Panc1 (cell line): ENCODE data around the gene PTPRA. TPM values are rescaled to one million over a fixed set of nuclear protein-coding genes. Genes with fewer than 3 reads are reported as not detected.
"Not testable (repeated sequence)": the region's sequence is repeated elsewhere in the genome, so short reads cannot be mapped to it uniquely, and the experiment has no call there.

Experiments used
- ATAC-seq: fragments of 200-7000 bp; cut with Tn5 transposase; 2 replicates; pipeline ENCODE4 v1.9.1; 2020; ENCODE audit warnings: mild to moderate bottlenecking, moderate library complexity
- BruUV-seq: library from RNA; stranded (reverse); fragments of 400-500 nt; replicated peaks from 2 replicates; lab custom pipeline; 2021; lab: Mats Ljungman, UMichigan
- CTCF ChIA-PET: fragments of 300-600 bp; sonication (Branson Sonifier 250); formaldehyde crosslinking; loops from one replicate; lab custom pipeline; 2022; ENCODE audit warnings: antibody characterized with exemption; lab: Charles Lee
- POLR2A ChIA-PET: fragments of 300-600 bp; sonication (Branson Sonifier 250); formaldehyde crosslinking; loops from one replicate; lab custom pipeline; 2022; ENCODE audit warnings: antibody characterized with exemption; lab: Charles Lee
- DNase-seq: peaks from one replicate; pipeline ENCODE4 v3.0.0-alpha.2; 2010; ENCODE audit warnings: low read depth, low spot score
- H3K27ac ChIP-seq: 2 replicates; pipeline ENCODE4 v1.5.1; 2011; ENCODE audit warnings: mild to moderate bottlenecking, low read length, inconsistent platforms
- H3K27me3 ChIP-seq: fragments of 200-500 bp; sonication (Bioruptor generic); 2 replicates; pipeline ENCODE4 v1.6.0; 2014; ENCODE audit warnings: low read length, inconsistent platforms; ENCODE audit not compliant: control insufficient read depth, insufficient read depth
- H3K36me3 ChIP-seq: fragments of 200-500 bp; sonication (Bioruptor generic); 2 replicates; pipeline ENCODE4 v1.5.1; 2014; ENCODE audit warnings: inconsistent platforms, mild to moderate bottlenecking, low read length, moderate library complexity; ENCODE audit not compliant: control insufficient read depth, insufficient read depth
- H3K4me1 ChIP-seq: 2 replicates; pipeline ENCODE4 v1.5.1; 2011; ENCODE audit warnings: inconsistent platforms, mild to moderate bottlenecking, low read length, moderate library complexity; ENCODE audit not compliant: control insufficient read depth, insufficient read depth
- H3K4me3 ChIP-seq, 2 experiments: 2 replicates each; pipeline ENCODE4 v1.5.1; 2011 to 2012; ENCODE audit warnings: low read depth in 2 of 2, low read length in 2 of 2, mild to moderate bottlenecking in 2 of 2, inconsistent platforms in 1 of 2, moderate library complexity in 1 of 2
- H3K9me3 ChIP-seq: fragments of 200-500 bp; sonication (Bioruptor generic); 2 replicates; pipeline ENCODE4 v1.5.1; 2014; ENCODE audit warnings: low read depth, mild to moderate bottlenecking, inconsistent platforms, low read length, moderate library complexity; ENCODE audit not compliant: control insufficient read depth, insufficient read depth
- POLR2AphosphoS5 ChIP-seq: IDR thresholded peaks from 2 replicates; pipeline ENCODE4 v1.6.1; 2012; ENCODE audit warnings: mild to moderate bottlenecking, low read depth, low read length, moderate library complexity
- SIN3A ChIP-seq: IDR thresholded peaks from 2 replicates; pipeline ENCODE4 v1.6.1; 2012; ENCODE audit warnings: low read depth, mild to moderate bottlenecking, low read length, moderate library complexity, borderline replicate concordance; ENCODE audit not compliant: insufficient read depth
- TCF7L2 ChIP-seq: IDR thresholded peaks from 2 replicates; pipeline ENCODE4 v1.6.1; 2011; ENCODE audit warnings: mild to moderate bottlenecking, low read depth, low read length, inconsistent platforms
- in situ Hi-C: cut with HindIII; loops from 2 replicates; pipeline ENCODE4 v1.10.0; 2016; ENCODE audit warnings: low sequenced_read_pairs, low pct_unique_long_range_greater_than_20kb
- intact Hi-C: fragments of 100-400 bp; cut with micrococcal nuclease; formaldehyde crosslinking; loops from one replicate; pipeline ENCODE4 v1.10.0; 2022; ENCODE audit not compliant: unreplicated experiment
- total RNA-seq: library from RNA; stranded (reverse); gene quantifications from one replicate; pipeline ENCODE4 v1.2.1, GENCODE V29; 2021; ENCODE audit not compliant: unreplicated experiment
- TF ChIP-seq, protein P1 (sequence below): fragments of 450-650 bp; IDR thresholded peaks from 2 replicates; pipeline ENCODE4 v1.5.1; 2017; ENCODE audit warnings: mild to moderate bottlenecking
- TF ChIP-seq, protein P2 (sequence below), 2 experiments: IDR thresholded peaks; 2 replicates each; pipeline ENCODE4 v1.6.1; 2011 to 2012; ENCODE audit warnings: low read depth in 2 of 2, control low read depth in 1 of 2, low read length in 1 of 2, mild to moderate bottlenecking in 1 of 2, moderate library complexity in 1 of 2; ENCODE audit not compliant: insufficient read depth in 1 of 2

Gene PTPRA
- total RNA-seq, 1 experiment from 2014 or later: 56.6 TPM

DNA sequence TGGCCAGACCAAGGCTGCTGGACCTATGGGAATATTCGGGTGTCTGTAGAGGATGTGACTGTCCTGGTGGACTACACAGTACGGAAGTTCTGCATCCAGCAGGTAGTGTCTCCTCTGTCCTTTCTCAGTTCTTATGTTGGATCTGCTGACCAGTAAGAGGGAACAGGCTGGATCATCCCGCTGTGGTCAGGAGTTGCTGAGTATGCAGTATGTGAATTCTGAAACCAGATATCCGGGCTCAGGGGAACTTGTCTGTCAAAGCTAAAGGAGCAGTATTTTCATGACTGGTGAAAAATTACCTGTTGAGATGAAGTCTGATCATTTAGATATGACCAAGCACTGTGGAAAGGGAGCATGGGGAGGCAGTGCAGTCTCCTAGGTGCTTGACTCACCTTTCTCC lies 148.0 kb downstream of the PTPRA start:
- no peak overlapping the region for H3K4me3 ChIP-seq
- no TSS peak for BruUV-seq
- DNase-seq (no peak), ATAC-seq (no peak)
- no peaks in the 10 kb centered on the region for H3K9me3 ChIP-seq
- H3K27me3 ChIP-seq: no peaks in the 10 kb centered on the region
- no peak overlapping the region for H3K27ac ChIP-seq
- in situ Hi-C loops (no loop called here), intact Hi-C loops (no loop called here)
- no peaks in the 10 kb centered on the region for H3K4me1 ChIP-seq
- ChIA-PET CTCF (no interaction called here), POLR2A (no interaction called here)
- H3K36me3 ChIP-seq: peaks cover 10% of the 10 kb centered on the region; the same call in 1 of the 2 replicates
- TF ChIP-seq, protein P1, sequence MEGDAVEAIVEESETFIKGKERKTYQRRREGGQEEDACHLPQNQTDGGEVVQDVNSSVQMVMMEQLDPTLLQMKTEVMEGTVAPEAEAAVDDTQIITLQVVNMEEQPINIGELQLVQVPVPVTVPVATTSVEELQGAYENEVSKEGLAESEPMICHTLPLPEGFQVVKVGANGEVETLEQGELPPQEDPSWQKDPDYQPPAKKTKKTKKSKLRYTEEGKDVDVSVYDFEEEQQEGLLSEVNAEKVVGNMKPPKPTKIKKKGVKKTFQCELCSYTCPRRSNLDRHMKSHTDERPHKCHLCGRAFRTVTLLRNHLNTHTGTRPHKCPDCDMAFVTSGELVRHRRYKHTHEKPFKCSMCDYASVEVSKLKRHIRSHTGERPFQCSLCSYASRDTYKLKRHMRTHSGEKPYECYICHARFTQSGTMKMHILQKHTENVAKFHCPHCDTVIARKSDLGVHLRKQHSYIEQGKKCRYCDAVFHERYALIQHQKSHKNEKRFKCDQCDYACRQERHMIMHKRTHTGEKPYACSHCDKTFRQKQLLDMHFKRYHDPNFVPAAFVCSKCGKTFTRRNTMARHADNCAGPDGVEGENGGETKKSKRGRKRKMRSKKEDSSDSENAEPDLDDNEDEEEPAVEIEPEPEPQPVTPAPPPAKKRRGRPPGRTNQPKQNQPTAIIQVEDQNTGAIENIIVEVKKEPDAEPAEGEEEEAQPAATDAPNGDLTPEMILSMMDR: no peak
- TF ChIP-seq POLR2AphosphoS5 (no peak), SIN3A (no peak), TCF7L2 (no peak)

DNA sequence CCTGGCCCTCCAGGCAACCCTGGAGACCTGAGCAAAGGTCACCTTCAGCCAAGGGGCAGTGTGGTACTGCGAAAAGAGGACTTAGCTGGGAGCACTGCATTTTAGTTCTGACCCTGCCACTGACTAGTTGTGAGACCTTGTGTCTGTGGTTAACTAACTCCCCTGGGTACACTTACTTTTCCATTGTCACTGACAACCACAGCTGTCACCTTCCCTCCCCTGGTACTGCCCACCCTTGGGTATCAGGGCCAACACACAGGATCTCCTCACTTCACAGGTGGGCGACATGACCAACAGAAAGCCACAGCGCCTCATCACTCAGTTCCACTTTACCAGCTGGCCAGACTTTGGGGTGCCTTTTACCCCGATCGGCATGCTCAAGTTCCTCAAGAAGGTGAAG lies 148.5 kb downstream of the PTPRA start:
- intact Hi-C loops: no loop called here
- TF ChIP-seq POLR2AphosphoS5 (no peak), TCF7L2 (no peak), SIN3A (no peak)
- TF ChIP-seq, protein P2, sequence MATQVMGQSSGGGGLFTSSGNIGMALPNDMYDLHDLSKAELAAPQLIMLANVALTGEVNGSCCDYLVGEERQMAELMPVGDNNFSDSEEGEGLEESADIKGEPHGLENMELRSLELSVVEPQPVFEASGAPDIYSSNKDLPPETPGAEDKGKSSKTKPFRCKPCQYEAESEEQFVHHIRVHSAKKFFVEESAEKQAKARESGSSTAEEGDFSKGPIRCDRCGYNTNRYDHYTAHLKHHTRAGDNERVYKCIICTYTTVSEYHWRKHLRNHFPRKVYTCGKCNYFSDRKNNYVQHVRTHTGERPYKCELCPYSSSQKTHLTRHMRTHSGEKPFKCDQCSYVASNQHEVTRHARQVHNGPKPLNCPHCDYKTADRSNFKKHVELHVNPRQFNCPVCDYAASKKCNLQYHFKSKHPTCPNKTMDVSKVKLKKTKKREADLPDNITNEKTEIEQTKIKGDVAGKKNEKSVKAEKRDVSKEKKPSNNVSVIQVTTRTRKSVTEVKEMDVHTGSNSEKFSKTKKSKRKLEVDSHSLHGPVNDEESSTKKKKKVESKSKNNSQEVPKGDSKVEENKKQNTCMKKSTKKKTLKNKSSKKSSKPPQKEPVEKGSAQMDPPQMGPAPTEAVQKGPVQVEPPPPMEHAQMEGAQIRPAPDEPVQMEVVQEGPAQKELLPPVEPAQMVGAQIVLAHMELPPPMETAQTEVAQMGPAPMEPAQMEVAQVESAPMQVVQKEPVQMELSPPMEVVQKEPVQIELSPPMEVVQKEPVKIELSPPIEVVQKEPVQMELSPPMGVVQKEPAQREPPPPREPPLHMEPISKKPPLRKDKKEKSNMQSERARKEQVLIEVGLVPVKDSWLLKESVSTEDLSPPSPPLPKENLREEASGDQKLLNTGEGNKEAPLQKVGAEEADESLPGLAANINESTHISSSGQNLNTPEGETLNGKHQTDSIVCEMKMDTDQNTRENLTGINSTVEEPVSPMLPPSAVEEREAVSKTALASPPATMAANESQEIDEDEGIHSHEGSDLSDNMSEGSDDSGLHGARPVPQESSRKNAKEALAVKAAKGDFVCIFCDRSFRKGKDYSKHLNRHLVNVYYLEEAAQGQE (IDR thresholded peaks at IDR 0.05; ENCODE audit: insufficient read depth in 1 of 2, low read depth in 2 of 2, low read length in 1 of 2): no peak
- TF ChIP-seq, protein P1: no peak
- Histone ChIP-seq H3K36me3 (peaks cover 11% of the 10 kb centered on the region; the same call in 1 of the 2 replicates), H3K9me3 (no peaks in the 10 kb centered on the region), H3K4me1 (no peaks in the 10 kb centered on the region), H3K27ac (no peak overlapping the region), H3K27me3 (no peaks in the 10 kb centered on the region), H3K4me3 (no peak overlapping the region)
- BruUV-seq: no TSS peak
- in situ Hi-C loops: no loop called here
- DNase-seq: no peak
- no peak for ATAC-seq
- CTCF ChIA-PET: no interaction called here
- POLR2A ChIA-PET: no interaction called here

DNA sequence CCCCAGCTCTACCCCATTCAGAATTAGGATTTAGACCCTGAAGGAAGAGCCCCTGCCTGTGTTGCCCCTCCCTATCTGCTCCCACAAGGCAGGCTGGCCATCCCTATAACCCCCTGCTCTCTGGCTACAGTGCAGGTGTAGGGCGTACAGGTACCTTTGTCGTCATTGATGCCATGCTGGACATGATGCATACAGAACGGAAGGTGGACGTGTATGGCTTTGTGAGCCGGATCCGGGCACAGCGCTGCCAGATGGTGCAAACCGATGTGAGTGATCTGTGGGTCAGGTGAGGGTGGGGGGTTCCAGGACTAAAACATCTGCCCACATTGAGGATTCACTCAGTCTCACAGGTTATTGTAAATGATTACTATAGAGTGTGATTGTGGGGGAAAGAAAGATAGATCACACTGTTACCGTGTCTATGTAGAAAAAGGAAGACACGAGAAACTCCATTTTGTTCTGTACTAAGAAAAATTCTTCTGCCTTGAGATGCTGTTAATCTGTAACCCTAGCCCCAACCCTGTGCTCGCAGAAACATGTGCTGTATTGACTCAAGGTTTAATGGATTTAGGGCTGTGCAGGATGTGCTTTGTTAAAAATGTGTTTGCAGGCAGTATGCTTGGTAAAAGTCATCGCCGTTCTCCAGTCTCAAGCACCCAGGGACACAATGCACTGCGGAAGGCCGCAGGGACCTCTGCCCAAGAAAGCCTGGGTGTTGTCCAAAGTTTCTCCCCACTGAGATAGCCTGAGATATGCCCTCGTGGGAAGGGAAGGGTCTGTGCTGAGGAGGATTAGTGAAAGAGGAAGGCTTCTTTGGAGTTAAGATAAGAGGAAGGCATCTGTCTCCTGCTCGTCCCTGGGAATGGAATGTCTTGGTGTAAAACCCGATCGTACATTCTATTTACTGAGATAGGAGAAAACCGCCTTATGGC lies 149.5 kb downstream of the PTPRA start:
- DNase-seq, H3K4me3 ChIP-seq, H3K27ac ChIP-seq, H3K9me3 ChIP-seq, CTCF ChIA-PET, H3K36me3 ChIP-seq, in situ Hi-C loops, BruUV-seq, H3K4me1 ChIP-seq, intact Hi-C loops, ATAC-seq, POLR2A ChIA-PET, H3K27me3 ChIP-seq: not testable (repeated sequence)
